ENCODE measurements around the gene TRIO. TPM values are rescaled to one million over a fixed set of nuclear protein-coding genes. Genes with fewer than 3 reads are reported as not detected.

Gene TRIO
- total RNA-seq, 1 donor from 2014 or later = 163 TPM

- Mint-ChIP-seq H3K4me3 (ENCODE audit: low read depth) (no peak overlapping the region), H3K9me3 (ENCODE audit: low read depth) (no peaks in the 10 kb centered on the region), H3K36me3 (ENCODE audit: insufficient read depth) (peaks cover 9% of the 10 kb centered on the region), H3K27ac (no peak overlapping the region), H3K27me3 (no peaks in the 10 kb centered on the region), H3K4me1 (ENCODE audit: low read depth) (no peaks in the 10 kb centered on the region)
- DNase-seq (ENCODE audit: low spot score, unreplicated experiment) = no peak
- no peak for TF ChIP-seq CTCF (IDR thresholded peaks at IDR 0.05; ENCODE audit: unreplicated experiment)
Observed at GRCh38 chr5:14351086-14351661, 208.0 kb downstream of the TRIO start.

- Mint-ChIP-seq H3K4me1 (ENCODE audit: low read depth) (no peaks in the 10 kb centered on the region), H3K27ac (no peak overlapping the region), H3K36me3 (ENCODE audit: insufficient read depth) (peaks cover 3% of the 10 kb centered on the region), H3K27me3 (no peaks in the 10 kb centered on the region), H3K9me3 (ENCODE audit: low read depth) (no peaks in the 10 kb centered on the region), H3K4me3 (ENCODE audit: low read depth) (no peak overlapping the region)
- DNase-seq (ENCODE audit: low spot score, unreplicated experiment) = peak; percentile 39
- TF ChIP-seq CTCF (IDR thresholded peaks at IDR 0.05; ENCODE audit: unreplicated experiment) = peak; percentile 95
Observed at GRCh38 chr5:14351845-14352712, 208.9 kb downstream of the TRIO start.

GRCh38 chr5:14353726-14354474, 210.8 kb downstream of the TRIO start:
- no peak for TF ChIP-seq CTCF (IDR thresholded peaks at IDR 0.05; ENCODE audit: unreplicated experiment)
- DNase-seq (ENCODE audit: low spot score, unreplicated experiment) = no peak
- Mint-ChIP-seq H3K27me3 (no peaks in the 10 kb centered on the region), H3K36me3 (ENCODE audit: insufficient read depth) (no peaks in the 10 kb centered on the region), H3K27ac (no peak overlapping the region), H3K4me1 (ENCODE audit: low read depth) (no peaks in the 10 kb centered on the region), H3K9me3 (ENCODE audit: low read depth) (no peaks in the 10 kb centered on the region), H3K4me3 (ENCODE audit: low read depth) (no peak overlapping the region)

GRCh38 chr5:14355391-14355790, 212.2 kb downstream of the TRIO start:
- Mint-ChIP-seq H3K9me3 (ENCODE audit: low read depth) (no peaks in the 10 kb centered on the region), H3K36me3 (ENCODE audit: insufficient read depth) (peaks cover 2% of the 10 kb centered on the region), H3K4me1 (ENCODE audit: low read depth) (no peaks in the 10 kb centered on the region), H3K4me3 (ENCODE audit: low read depth) (no peak overlapping the region), H3K27me3 (no peaks in the 10 kb centered on the region), H3K27ac (no peak overlapping the region)
- no peak for DNase-seq (ENCODE audit: low spot score, unreplicated experiment)
- no peak for TF ChIP-seq CTCF (IDR thresholded peaks at IDR 0.05; ENCODE audit: unreplicated experiment)

- Mint-ChIP-seq H3K4me3 (ENCODE audit: low read depth) (no peak overlapping the region), H3K4me1 (ENCODE audit: low read depth) (no peaks in the 10 kb centered on the region), H3K27ac (peak overlapping the region; percentile 73), H3K36me3 (ENCODE audit: insufficient read depth) (peaks cover 5% of the 10 kb centered on the region), H3K27me3 (no peaks in the 10 kb centered on the region), H3K9me3 (ENCODE audit: low read depth) (no peaks in the 10 kb centered on the region)
- no peak for TF ChIP-seq CTCF (IDR thresholded peaks at IDR 0.05; ENCODE audit: unreplicated experiment)
- no peak for DNase-seq (ENCODE audit: low spot score, unreplicated experiment)
Observed at GRCh38 chr5:14356305-14356704, 213.2 kb downstream of the TRIO start.

Measured in progenitor cell of endocrine pancreas (in vitro differentiated cells).